ENCODE results near the gene PDPN. TPM values are rescaled to one million over a fixed set of nuclear protein-coding genes. Genes with fewer than 3 reads are reported as not detected.

PDPN gene
- total and polyA plus RNA-seq, 9 of the 15 experiments (the other 6 are each of a cell fraction or from before 2014, with no cell fraction given): 0.11 TPM; not detected in 8

DNA sequence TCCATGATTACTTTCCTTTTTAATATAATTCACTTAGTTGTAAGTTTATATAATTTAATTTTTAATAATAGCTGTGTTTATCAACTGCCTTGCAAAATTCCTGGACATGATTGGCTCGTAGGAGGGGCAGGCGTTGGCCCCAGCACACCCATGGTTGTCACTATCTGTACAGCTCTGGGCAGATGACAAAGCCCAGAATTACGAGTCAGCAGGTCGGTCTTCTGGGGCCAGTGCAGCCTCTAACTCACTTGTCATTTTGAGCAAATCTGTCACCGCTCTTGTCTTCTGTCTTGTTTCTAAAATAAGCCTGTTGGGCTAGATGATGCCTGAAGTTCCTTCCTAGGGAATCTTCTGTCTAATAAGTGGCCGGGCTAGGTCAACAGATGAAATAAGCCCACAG, 48.4 kb upstream of the PDPN start:
- H2AFZ ChIP-seq (ENCODE audit: low read depth, low read length): no peak overlapping the region
- peaks cover 11 to 45% of the 10 kb centered on the region in 2 experiments; a peak in 3 of 5 replicates for H3K27me3 ChIP-seq (ENCODE audit: control insufficient read depth in 2 of 2, insufficient read depth in 2 of 2, low read length in 2 of 2)
- in situ Hi-C loops (cut with MboI) (no loop called here), intact Hi-C loops (cut with micrococcal nuclease) (no loop called here)
- no peak overlapping the region for H3K4me2 ChIP-seq (ENCODE audit: insufficient read depth, low read length)
- POLR2A ChIA-PET: no interaction called here
- no peak for DNase-seq (ENCODE audit: extremely low read depth in 1 of 4, low spot score in 3 of 4)
- CTCF ChIA-PET (ENCODE audit: low intra/inter-chr PET ratio): no interaction called here
- 0% methylated on average over 6 of the region's 6 CpGs for WGBS (ENCODE audit: insufficient coverage, low coverage, missing lambda C conversion rate)
- no peaks in the 10 kb centered on the region for H3K9me3 ChIP-seq (replicated peaks; ENCODE audit: control insufficient read depth, insufficient read depth, low read depth, low read length)
- no TSS peak for BruUV-seq (replicated peaks)
- H3K4me1 ChIP-seq (replicated peaks in 1 of 2; ENCODE audit: control insufficient read depth in 2 of 2, insufficient read depth in 2 of 2, low read length in 2 of 2): no peaks in the 10 kb centered on the region
- no peak overlapping the region for H3K4me3 ChIP-seq
- ATAC-seq: no peak
- no peak for TF ChIP-seq MYBL2 (IDR thresholded peaks at IDR 0.05; ENCODE audit: low read depth)
- no peak for TF ChIP-seq MYBL2 (CRISPR knock-in tag; IDR thresholded peaks at IDR 0.05; ENCODE audit: borderline replicate concordance)
- TF ChIP-seq SPI1 (IDR thresholded peaks at IDR 0.05; ENCODE audit: borderline replicate concordance, low read depth, low read length): no peak
- no peaks in the 10 kb centered on the region for H3K36me3 ChIP-seq (ENCODE audit: control insufficient read depth, insufficient read depth, low read length)
- no peaks in the 10 kb centered on the region for H4K20me1 ChIP-seq (replicated peaks; ENCODE audit: control insufficient read depth, insufficient read depth, low read length)
- FAIRE-seq: no peak
- no peaks in the 10 kb centered on the region for H3K79me2 ChIP-seq (ENCODE audit: control insufficient read depth, insufficient read depth, low read length)
- H3K9me1 ChIP-seq (ENCODE audit: control insufficient read depth, insufficient read depth, low read length): no peaks in the 10 kb centered on the region
- H3K9ac ChIP-seq (ENCODE audit: insufficient read depth in 1 of 2, low read depth in 2 of 2, low read length in 2 of 2): no peak overlapping the region
- no peak overlapping the region for H3K27ac ChIP-seq (ENCODE audit: extremely low read depth, low read depth, low read length)

DNA sequence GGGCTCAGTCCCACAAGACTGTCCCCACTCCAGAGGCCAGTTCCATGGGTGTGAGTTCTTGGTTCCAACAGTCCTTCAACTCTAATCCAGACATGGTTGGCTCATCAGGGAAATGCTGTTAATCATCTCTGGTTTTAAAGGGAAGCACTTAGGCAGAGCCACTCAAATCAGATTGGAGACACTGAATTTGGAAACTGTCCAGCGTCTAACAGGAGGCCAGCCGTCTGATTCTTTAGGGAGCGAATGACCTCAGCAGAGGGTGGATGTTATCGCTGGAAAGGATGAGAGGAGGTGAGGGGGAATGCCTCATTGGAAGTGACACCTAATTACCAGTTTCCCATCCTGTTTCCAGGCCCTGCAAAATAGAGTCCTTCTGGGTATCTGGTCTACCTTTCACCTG, 47.1 kb upstream of the PDPN start:
- TF ChIP-seq KLF13 (tag; IDR thresholded peaks at IDR 0.05; ENCODE audit: borderline replicate concordance, low read depth): no peak
- no peak for TF ChIP-seq ZNF395 (CRISPR knock-in tag; IDR thresholded peaks at IDR 0.05)
- TF ChIP-seq HNRNPLL (IDR thresholded peaks at IDR 0.05; ENCODE audit: low read depth, low read length, poor library complexity, severe bottlenecking): no peak
- TF ChIP-seq ZNF444 (CRISPR knock-in tag; IDR thresholded peaks at IDR 0.05): no peak
- ATAC-seq (no peak), DNase-seq (ENCODE audit: extremely low read depth in 1 of 4, low spot score in 3 of 4) (no peak), FAIRE-seq (no peak)
- H3K4me2 ChIP-seq (ENCODE audit: insufficient read depth, low read length): no peak overlapping the region
- ChIA-PET POLR2A (interaction anchor here (0.6 to 1.7 kb wide), 2 partner anchors 10 to 111 kb away, joined by 3 to 4 read pairs; no protein-coding TSS in a partner anchor), CTCF (ENCODE audit: low intra/inter-chr PET ratio) (no interaction called here)
- H3K9me3 ChIP-seq (replicated peaks; ENCODE audit: control insufficient read depth, insufficient read depth, low read depth, low read length): no peaks in the 10 kb centered on the region
- no peak overlapping the region for H2AFZ ChIP-seq (ENCODE audit: low read depth, low read length)
- H3K79me2 ChIP-seq (ENCODE audit: control insufficient read depth, insufficient read depth, low read length): no peaks in the 10 kb centered on the region
- H4K20me1 ChIP-seq (replicated peaks; ENCODE audit: control insufficient read depth, insufficient read depth, low read length): no peaks in the 10 kb centered on the region; the same call in 1 of the 2 replicates
- H3K9me1 ChIP-seq (ENCODE audit: control insufficient read depth, insufficient read depth, low read length): no peaks in the 10 kb centered on the region
- no peak overlapping the region; a peak in 1 of 4 replicates for H3K9ac ChIP-seq (ENCODE audit: insufficient read depth in 1 of 2, low read depth in 2 of 2, low read length in 2 of 2)
- no peak overlapping the region for H3K27ac ChIP-seq (ENCODE audit: extremely low read depth, low read depth, low read length)
- H3K36me3 ChIP-seq (ENCODE audit: control insufficient read depth, insufficient read depth, low read length): no peaks in the 10 kb centered on the region
- in situ Hi-C loops (cut with MboI): no loop called here
- peaks cover 12 to 45% of the 10 kb centered on the region in 2 experiments; a peak in 3 of 5 replicates for H3K27me3 ChIP-seq (ENCODE audit: control insufficient read depth in 2 of 2, insufficient read depth in 2 of 2, low read length in 2 of 2)
- no peak overlapping the region for H3K4me3 ChIP-seq
- 0% methylated on average over 4 of the region's 4 CpGs for WGBS (ENCODE audit: insufficient coverage, low coverage, missing lambda C conversion rate)
- no peaks in the 10 kb centered on the region for H3K4me1 ChIP-seq (replicated peaks in 1 of 2; ENCODE audit: control insufficient read depth in 2 of 2, insufficient read depth in 2 of 2, low read length in 2 of 2)
- BruUV-seq (replicated peaks): no TSS peak
- intact Hi-C loops (cut with micrococcal nuclease): no loop called here

Measured in K562 (cell line).